ENCODE results near the gene GPD2. TPM values are rescaled to one million over a fixed set of nuclear protein-coding genes. Genes with fewer than 3 reads are reported as not detected.

Gene GPD2
- polyA plus RNA-seq, 10 donors = 9.1 to 13.5 (median 11.5) TPM

Other genes with a start within 250 kb of the GPD2 start
- gene NR4A2, start 103.7 kb upstream of the GPD2 start, polyA plus RNA-seq (ENCODE audit: insufficient read length in 10 of 10) = 1 to 10 TPM; 1.0 to 4.2 (median 2.2) TPM

Measured in muscle of back (tissue), 10 donors.